IMR-90 (cell line): ENCODE data around the gene TMEM190. TPM values are rescaled to one million over a fixed set of nuclear protein-coding genes. Genes with fewer than 3 reads are reported as not detected.

Source experiments
- ATAC-seq: fragments of 200-7000 bp; cut with Tn5 transposase; 2 replicates; pipeline ENCODE4 v1.9.1; 2020; ENCODE audit warnings: low read depth, mild to moderate bottlenecking, moderate library complexity
- BruUV-seq: library from RNA; stranded (reverse); fragments of 400-500 nt; replicated peaks from 2 replicates; lab custom pipeline; 2021; lab: Mats Ljungman, UMichigan
- CTCF ChIA-PET: fragments of 300-600 bp; formaldehyde crosslinking; extraction: SDS; loops from one replicate; lab custom pipeline; 2021; ENCODE audit warnings: antibody characterized with exemption; lab: Yijun Ruan, JAX
- POLR2A ChIA-PET: fragments of 300-600 bp; sonication (Branson Sonifier 250); formaldehyde crosslinking; loops from one replicate; lab custom pipeline; 2022; ENCODE audit warnings: antibody characterized with exemption; ENCODE audit not compliant: unreplicated experiment; lab: Charles Lee
- DNase-seq: peaks from one replicate; pipeline ENCODE4 v3.0.0; 2013
- H2AFZ ChIP-seq: replicated peaks from 2 replicates; pipeline ENCODE3; 2013; ENCODE audit warnings: low read length, mild to moderate bottlenecking; ENCODE audit not compliant: poor library complexity
- H2AK5ac ChIP-seq: 2 replicates; pipeline ENCODE4 v1.6.1; 2013; ENCODE audit warnings: low read depth, low read length, inconsistent platforms
- H2AK9ac ChIP-seq: replicated peaks from 2 replicates; pipeline ENCODE3; 2013; ENCODE audit warnings: mild to moderate bottlenecking, low read depth, low read length, moderate library complexity; ENCODE audit not compliant: poor library complexity
- H2BK120ac ChIP-seq: 2 replicates; pipeline ENCODE4 v1.6.1; 2013; ENCODE audit warnings: low read depth, low read length, inconsistent platforms
- H2BK15ac ChIP-seq: 3 replicates; pipeline ENCODE4 v1.6.1; 2013; ENCODE audit warnings: low read depth, low read length, inconsistent platforms
- H2BK20ac ChIP-seq: 2 replicates; pipeline ENCODE4 v1.6.1; 2013; ENCODE audit warnings: low read depth, mild to moderate bottlenecking, inconsistent platforms, low read length, moderate library complexity
- H2BK5ac ChIP-seq: 2 replicates; pipeline ENCODE4 v1.6.1; 2013; ENCODE audit warnings: mild to moderate bottlenecking, low read depth, low read length, inconsistent platforms; ENCODE audit not compliant: poor library complexity, severe bottlenecking
- H3K14ac ChIP-seq: replicated peaks from 2 replicates; pipeline ENCODE4 v1.6.1; 2013; ENCODE audit warnings: low read depth, low read length, inconsistent platforms
- H3K18ac ChIP-seq: 2 replicates; pipeline ENCODE4 v1.6.1; 2013; ENCODE audit warnings: low read depth, low read length, control low read depth
- H3K23ac ChIP-seq: 2 replicates; pipeline ENCODE4 v1.6.1; 2013; ENCODE audit warnings: low read depth, low read length, inconsistent platforms
- H3K27ac ChIP-seq: 2 replicates; pipeline ENCODE4 v1.5.1; 2013; ENCODE audit warnings: mild to moderate bottlenecking, control low read depth, low read length; ENCODE audit not compliant: insufficient read depth
- H3K27me3 ChIP-seq: 2 replicates; pipeline ENCODE4 v1.6.1; 2013; ENCODE audit warnings: low read length; ENCODE audit not compliant: control insufficient read depth, insufficient read depth
- H3K36me3 ChIP-seq: 2 replicates; pipeline ENCODE4 v1.6.1; 2013; ENCODE audit warnings: low read length, mixed read lengths; ENCODE audit not compliant: control insufficient read depth, insufficient read depth
- H3K4ac ChIP-seq: 2 replicates; pipeline ENCODE4 v1.6.1; 2013; ENCODE audit warnings: low read depth, low read length, inconsistent platforms
- H3K4me1 ChIP-seq: 2 replicates; pipeline ENCODE4 v1.6.1; 2013; ENCODE audit warnings: low read length, mixed read lengths; ENCODE audit not compliant: control insufficient read depth, insufficient read depth
- H3K4me2 ChIP-seq: 2 replicates; pipeline ENCODE4 v1.6.1; 2013; ENCODE audit warnings: low read depth, mild to moderate bottlenecking, control low read depth, low read length, moderate library complexity
- H3K4me3 ChIP-seq: 2 replicates; pipeline ENCODE4 v1.5.1; 2013; ENCODE audit warnings: low read depth, mild to moderate bottlenecking, control low read depth, low read length, moderate library complexity; ENCODE audit not compliant: insufficient read depth
- H3K56ac ChIP-seq: 2 replicates; pipeline ENCODE4 v1.6.1; 2013; ENCODE audit warnings: low read length, inconsistent platforms; ENCODE audit not compliant: insufficient read depth; ENCODE audit errors: extremely low read depth
- H3K79me1 ChIP-seq, 2 experiments: 2 replicates each; pipeline ENCODE4 v1.6.1; 2013; ENCODE audit warnings: low read length in 2 of 2, inconsistent platforms in 1 of 2, low read depth in 1 of 2
- H3K9ac ChIP-seq: 2 replicates; pipeline ENCODE4 v1.6.1; 2013; ENCODE audit warnings: low read depth, low read length, control low read depth
- H3K9me1 ChIP-seq: 2 replicates; pipeline ENCODE4 v1.6.1; 2013; ENCODE audit warnings: low read length, inconsistent platforms; ENCODE audit not compliant: insufficient read depth
- H3K9me3 ChIP-seq: 2 replicates; pipeline ENCODE4 v1.6.1; 2013; ENCODE audit warnings: low read length; ENCODE audit not compliant: control insufficient read depth, insufficient read depth
- H4K20me1 ChIP-seq: 2 replicates; pipeline ENCODE4 v1.6.1; 2013; ENCODE audit warnings: low read length, inconsistent platforms; ENCODE audit not compliant: insufficient read depth
- H4K5ac ChIP-seq: 2 replicates; pipeline ENCODE4 v1.6.1; 2013; ENCODE audit warnings: mild to moderate bottlenecking, low read depth, low read length, control low read depth
- H4K8ac ChIP-seq, 2 experiments: 2 replicates each; pipeline ENCODE4 v1.6.1; 2013; ENCODE audit warnings: low read depth in 2 of 2, low read length in 2 of 2, control low read depth in 1 of 2, inconsistent platforms in 1 of 2
- H4K91ac ChIP-seq: 2 replicates; pipeline ENCODE4 v1.6.1; 2013; ENCODE audit warnings: low read depth, low read length, inconsistent platforms; ENCODE audit not compliant: insufficient read depth
- BHLHE40 ChIP-seq: fragments of 150-350 bp; IDR thresholded peaks from 2 replicates; pipeline ENCODE4 v1.6.1; 2016; ENCODE audit warnings: mild to moderate bottlenecking, low read depth, low read length
- CEBPB ChIP-seq: IDR thresholded peaks from 2 replicates; pipeline ENCODE4 v1.6.1; 2012; ENCODE audit warnings: low read depth, low read length, improper control_type of control experiment
- FOS ChIP-seq: fragments of 150-350 bp; IDR thresholded peaks from 2 replicates; pipeline ENCODE4 v1.6.1; 2016; ENCODE audit warnings: low read depth, low read length
- MAFK ChIP-seq: IDR thresholded peaks from 2 replicates; pipeline ENCODE4 v1.6.1; 2012; ENCODE audit warnings: low read depth, low read length, improper control_type of control experiment
- MAZ ChIP-seq: IDR thresholded peaks from 2 replicates; pipeline ENCODE4 v1.6.1; 2012; ENCODE audit warnings: low read depth, mild to moderate bottlenecking, low read length, improper control_type of control experiment, moderate library complexity, borderline replicate concordance
- MXI1 ChIP-seq: IDR thresholded peaks from 2 replicates; pipeline ENCODE4 v1.6.1; 2012; ENCODE audit warnings: low read depth, mild to moderate bottlenecking, low read length, moderate library complexity, borderline replicate concordance
- NFE2L2 ChIP-seq: fragments of 150-350 bp; IDR thresholded peaks from 2 replicates; pipeline ENCODE4 v1.6.1; 2016; ENCODE audit warnings: low read depth, mild to moderate bottlenecking, low read length
- POLR2A ChIP-seq: IDR thresholded peaks from 2 replicates; pipeline ENCODE4 v1.6.1; 2012; ENCODE audit warnings: mild to moderate bottlenecking, low read depth, low read length
- RAD21 ChIP-seq: IDR thresholded peaks from 2 replicates; pipeline ENCODE4 v1.6.1; 2012; ENCODE audit warnings: low read length, improper control_type of control experiment
- RFX5 ChIP-seq: IDR thresholded peaks from 2 replicates; pipeline ENCODE4 v1.8.0; 2012; ENCODE audit warnings: low read depth, mild to moderate bottlenecking, low read length, moderate library complexity
- SMC3 ChIP-seq: fragments of 150-350 bp; IDR thresholded peaks from 2 replicates; pipeline ENCODE4 v1.6.1; 2016; ENCODE audit warnings: low read depth, mild to moderate bottlenecking, antibody characterized with exemption, low read length, moderate library complexity
- WGBS, 2 experiments: methylation state at CpG; one replicate each; pipeline versions ENCODE4 v1.1.5 to v1.1.7; 2013; ENCODE audit warnings: missing lambda C conversion rate in 2 of 2; ENCODE audit not compliant: insufficient read length in 1 of 2; ENCODE audit errors: extremely low coverage in 2 of 2; 5-methylcytosine and 5-hydroxymethylcytosine counted together
- dilution Hi-C: fragments of 300-500 bp; cut with HindIII; formaldehyde crosslinking; loops from one replicate; pipeline ENCODE4 v1.14.3; 2018; ENCODE audit warnings: low sequenced_read_pairs; ENCODE audit not compliant: unreplicated experiment
- in situ Hi-C: fragments of 300-500 bp; cut with MboI; formaldehyde crosslinking; loops from 3 replicates; pipeline ENCODE4 v1.14.3; 2019; ENCODE audit warnings: low sequenced_read_pairs, inconsistent platforms, mixed read lengths
- intact Hi-C: fragments of 100-400 bp; cut with micrococcal nuclease; formaldehyde crosslinking; loops from 2 replicates; pipeline ENCODE4 v1.10.0; 2022
- polyA plus RNA-seq, 3 experiments: library from polyadenylated mRNA; depleted of rRNA; stranded (reverse); fragments of >200 nt; gene quantifications; 2 replicates each; pipeline ENCODE4 v1.2.3, GENCODE V29; 2012; ENCODE audit warnings: low replicate concordance in 1 of 3
- total RNA-seq: library from RNA; depleted of rRNA; stranded (reverse); fragments of >200 nt; gene quantifications from 2 replicates; pipeline ENCODE4 v1.2.3, GENCODE V29; 2012
- TF ChIP-seq, protein P1 (sequence below): conservative IDR thresholded peaks from 2 replicates; pipeline ENCODE4 v1.5.1; 2012; ENCODE audit warnings: mild to moderate bottlenecking, low read depth, low read length, improper control_type of control experiment
- TF ChIP-seq, protein P2 (sequence below): fragments of 150-350 bp; IDR thresholded peaks from 2 replicates; pipeline ENCODE4 v1.6.1; 2016; ENCODE audit warnings: low read depth, mild to moderate bottlenecking, low read length, moderate library complexity, borderline replicate concordance

The TMEM190 gene
- total and polyA plus RNA-seq, 2 of the 4 experiments (the other 2 are of a cell fraction) = 1.6 TPM; not detected in 1

DNA sequence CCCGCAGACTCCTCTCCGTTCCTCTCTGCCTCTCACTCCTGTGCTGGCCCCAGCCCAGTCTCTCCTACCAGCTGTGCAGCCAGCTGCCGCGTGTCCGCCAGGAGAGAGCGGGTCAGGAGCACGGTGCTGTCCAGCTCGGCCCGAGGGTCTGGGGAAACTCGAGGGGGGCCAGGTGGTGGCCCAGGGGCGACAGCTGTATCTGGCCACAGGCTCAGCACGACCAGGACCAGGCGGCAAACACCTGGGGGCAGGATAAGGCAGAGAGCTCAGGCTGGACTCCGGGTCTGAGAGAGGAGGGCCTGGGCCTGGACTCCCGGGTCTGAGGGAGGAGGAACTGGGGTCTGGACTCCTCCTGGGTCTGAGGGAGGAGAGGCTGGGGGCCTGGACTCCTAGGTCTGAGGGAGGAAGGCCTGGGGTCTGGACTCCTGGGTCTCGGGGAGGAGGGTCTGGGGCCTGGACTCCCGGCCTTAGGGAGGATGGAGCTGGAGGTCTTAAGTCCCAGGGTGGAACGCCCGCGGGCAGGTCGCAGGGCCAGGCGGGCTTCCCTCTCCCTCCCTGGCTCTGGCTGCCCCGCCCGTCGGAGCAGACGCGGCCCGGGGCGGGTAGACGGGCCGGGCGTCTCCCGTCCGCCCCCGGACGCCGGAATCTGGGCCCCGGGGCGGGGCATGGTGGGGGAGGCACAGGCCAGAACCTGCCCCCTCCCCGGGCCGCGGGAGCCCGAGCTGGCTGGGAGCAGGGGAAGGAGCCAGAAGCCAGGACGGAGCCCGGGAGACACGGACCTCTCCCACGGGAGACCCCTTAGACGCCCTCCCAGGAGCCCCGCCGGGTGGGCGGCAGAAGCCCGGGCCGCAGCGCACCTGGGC is 7.7 kb upstream of the TMEM190 start:
- Histone ChIP-seq H3K4ac (peak overlapping the region; percentile 92), H3K9me1 (peaks cover 11% of the 10 kb centered on the region; the same call in 1 of the 2 replicates), H3K4me3 (peak overlapping the region; percentile 73), H3K18ac (peak overlapping the region; percentile 33; the same call in 1 of the 2 replicates), H2BK5ac (peak overlapping the region; percentile 63), H2BK120ac (peak overlapping the region; percentile 52), H3K36me3 (peaks cover 26% of the 10 kb centered on the region), H3K23ac (peak overlapping the region; percentile 64), H3K27ac (peak overlapping the region; percentile 78), H2AK9ac (peak overlapping the region; percentile 99), H3K9ac (peak overlapping the region; percentile 72), H3K79me1 (peaks cover 5 to 54% of the 10 kb centered on the region in 2 experiments; a peak in 3 of 4 replicates), H2BK15ac (no peak overlapping the region), H4K5ac (peak overlapping the region; percentile 82), H3K4me1 (peaks cover 36% of the 10 kb centered on the region), H4K20me1 (peaks cover 49% of the 10 kb centered on the region), H3K27me3 (no peaks in the 10 kb centered on the region), H2BK20ac (no peak overlapping the region), H2AK5ac (peak overlapping the region; percentile 70; the same call in 1 of the 2 replicates), H3K9me3 (no peaks in the 10 kb centered on the region), H3K56ac (peak overlapping the region; percentile 65), H2AFZ (peak overlapping the region; percentile 80), H3K4me2 (peak overlapping the region; percentile 83), H3K14ac (peak overlapping the region; percentile 89), H4K8ac (peak overlapping the region; percentile 75 to 80), H4K91ac (peak overlapping the region; percentile 68)
- intact Hi-C loops = no loop called here
- ATAC-seq = peak; percentile 67
- dilution Hi-C loops = no loop called here
- in situ Hi-C loops = no loop called here
- BruUV-seq = no TSS peak
- ChIA-PET POLR2A (interaction anchor here (0.6 to 1.4 kb wide), 3 partner anchors 15 to 228 kb away, joined by 3 to 5 read pairs (median 4); partner anchors contain the start of genes TMEM238 and UBE2S), CTCF (no interaction called here)
- 28% methylated on average over 7 of the region's 54 CpGs; no CpG with 5 or more reads in 1 of the 2 experiments for WGBS, 2 experiments
- DNase-seq = peak; percentile 49
- TF ChIP-seq SMC3 = no peak
- no peak for TF ChIP-seq BHLHE40
- no peak for TF ChIP-seq FOS
- TF ChIP-seq POLR2A = peak; percentile 66
- TF ChIP-seq, protein P1, sequence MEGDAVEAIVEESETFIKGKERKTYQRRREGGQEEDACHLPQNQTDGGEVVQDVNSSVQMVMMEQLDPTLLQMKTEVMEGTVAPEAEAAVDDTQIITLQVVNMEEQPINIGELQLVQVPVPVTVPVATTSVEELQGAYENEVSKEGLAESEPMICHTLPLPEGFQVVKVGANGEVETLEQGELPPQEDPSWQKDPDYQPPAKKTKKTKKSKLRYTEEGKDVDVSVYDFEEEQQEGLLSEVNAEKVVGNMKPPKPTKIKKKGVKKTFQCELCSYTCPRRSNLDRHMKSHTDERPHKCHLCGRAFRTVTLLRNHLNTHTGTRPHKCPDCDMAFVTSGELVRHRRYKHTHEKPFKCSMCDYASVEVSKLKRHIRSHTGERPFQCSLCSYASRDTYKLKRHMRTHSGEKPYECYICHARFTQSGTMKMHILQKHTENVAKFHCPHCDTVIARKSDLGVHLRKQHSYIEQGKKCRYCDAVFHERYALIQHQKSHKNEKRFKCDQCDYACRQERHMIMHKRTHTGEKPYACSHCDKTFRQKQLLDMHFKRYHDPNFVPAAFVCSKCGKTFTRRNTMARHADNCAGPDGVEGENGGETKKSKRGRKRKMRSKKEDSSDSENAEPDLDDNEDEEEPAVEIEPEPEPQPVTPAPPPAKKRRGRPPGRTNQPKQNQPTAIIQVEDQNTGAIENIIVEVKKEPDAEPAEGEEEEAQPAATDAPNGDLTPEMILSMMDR = no peak
- TF ChIP-seq NFE2L2 = no peak
- no peak for TF ChIP-seq MAFK
- TF ChIP-seq CEBPB = no peak
- TF ChIP-seq, protein P2, sequence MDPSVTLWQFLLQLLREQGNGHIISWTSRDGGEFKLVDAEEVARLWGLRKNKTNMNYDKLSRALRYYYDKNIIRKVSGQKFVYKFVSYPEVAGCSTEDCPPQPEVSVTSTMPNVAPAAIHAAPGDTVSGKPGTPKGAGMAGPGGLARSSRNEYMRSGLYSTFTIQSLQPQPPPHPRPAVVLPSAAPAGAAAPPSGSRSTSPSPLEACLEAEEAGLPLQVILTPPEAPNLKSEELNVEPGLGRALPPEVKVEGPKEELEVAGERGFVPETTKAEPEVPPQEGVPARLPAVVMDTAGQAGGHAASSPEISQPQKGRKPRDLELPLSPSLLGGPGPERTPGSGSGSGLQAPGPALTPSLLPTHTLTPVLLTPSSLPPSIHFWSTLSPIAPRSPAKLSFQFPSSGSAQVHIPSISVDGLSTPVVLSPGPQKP = no peak
- TF ChIP-seq RAD21 = no peak
- peak; percentile 96 for TF ChIP-seq MAZ
- no peak for TF ChIP-seq RFX5
- peak; percentile 12; the same call in 1 of the 2 replicates for TF ChIP-seq MXI1
